SU-DHL-6 (cell line): ENCODE measurements around the gene UBE3B.

ENCODE experiments used
- H2AFZ ChIP-seq: fragments of 200-600 bp; sonication (generic); 2 replicates; pipeline ENCODE4 v1.6.1; 2014; ENCODE audit warnings: low read depth, mild to moderate bottlenecking, moderate library complexity, mixed read lengths, antibody characterized with exemption, low read length; ENCODE audit not compliant: severe bottlenecking
- H3F3A ChIP-seq: fragments of 200-600 bp; shearing (Covaris generic); 2 replicates; pipeline ENCODE4 v1.6.0; 2016; ENCODE audit warnings: antibody characterized with exemption, mild to moderate bottlenecking; ENCODE audit not compliant: insufficient read depth
- H3K27ac ChIP-seq: fragments of 200-600 bp; sonication (generic); 2 replicates; pipeline ENCODE4 v1.5.1; 2016; ENCODE audit warnings: low read depth, mild to moderate bottlenecking, low read length, moderate library complexity, mixed read lengths
- H3K27me3 ChIP-seq: fragments of 200-600 bp; sonication (generic), shearing (Covaris generic); 2 replicates; pipeline ENCODE4 v1.6.0; 2014; ENCODE audit warnings: mild to moderate bottlenecking, low read length
- H3K36me3 ChIP-seq: fragments of 200-600 bp; sonication (generic); 2 replicates; pipeline ENCODE4 v1.6.1; 2014; ENCODE audit warnings: mild to moderate bottlenecking, low read length, mixed read lengths
- H3K4me2 ChIP-seq: fragments of 300-600, 200-600 bp; shearing (Covaris generic), sonication (generic); 2 replicates; pipeline ENCODE4 v1.6.0; 2014; ENCODE audit warnings: low read length, low read depth, mild to moderate bottlenecking; ENCODE audit not compliant: poor library complexity, severe bottlenecking
- H3K4me3 ChIP-seq: fragments of 200-600 bp; sonication (generic); 2 replicates; pipeline ENCODE4 v1.5.1; 2014; ENCODE audit warnings: antibody characterized with exemption, low read length, mild to moderate bottlenecking, mixed read lengths; ENCODE audit not compliant: insufficient read depth, poor library complexity, severe bottlenecking
- H3K79me2 ChIP-seq: fragments of 200-600 bp; sonication (generic); 2 replicates; pipeline ENCODE4 v1.6.1; 2014; ENCODE audit warnings: mild to moderate bottlenecking, low read length, moderate library complexity; ENCODE audit not compliant: insufficient read depth
- H3K9ac ChIP-seq: fragments of 200-600 bp; sonication (generic); 2 replicates; pipeline ENCODE4 v1.7.0; 2014; ENCODE audit warnings: mild to moderate bottlenecking, low read length
- H3K9me2 ChIP-seq: fragments of 200-600 bp; sonication (generic); replicated peaks from 2 replicates; pipeline ENCODE4 v1.6.1; 2014; ENCODE audit warnings: low read length; ENCODE audit not compliant: insufficient read depth
- H3K9me3 ChIP-seq: fragments of 200-600 bp; sonication (generic); 2 replicates; pipeline ENCODE4 v1.6.1; 2014; ENCODE audit warnings: low read length, mixed read lengths; ENCODE audit not compliant: insufficient read depth
- H4K20me1 ChIP-seq: fragments of 200-600 bp; sonication (generic); 2 replicates; pipeline ENCODE4 v1.6.1; 2014; ENCODE audit warnings: low read depth, mild to moderate bottlenecking, antibody characterized with exemption, low read length, moderate library complexity, mixed read lengths
- EZH2phosphoT487 ChIP-seq: fragments of 200-600 bp; sonication (generic), shearing (Covaris generic); conservative IDR thresholded peaks from 2 replicates; pipeline ENCODE4 v1.6.1; 2018; ENCODE audit warnings: mild to moderate bottlenecking, antibody characterized with exemption, low read length, moderate library complexity, mixed read lengths
- TF ChIP-seq, protein P1 (sequence below): fragments of 200-600 bp; sonication (generic); IDR thresholded peaks from one replicate; pipeline ENCODE4 v1.5.1; 2017; ENCODE audit warnings: antibody characterized with exemption, mild to moderate bottlenecking, low read length, moderate library complexity; ENCODE audit not compliant: insufficient read depth, poor library complexity, severe bottlenecking

UBE3B gene

DNA sequence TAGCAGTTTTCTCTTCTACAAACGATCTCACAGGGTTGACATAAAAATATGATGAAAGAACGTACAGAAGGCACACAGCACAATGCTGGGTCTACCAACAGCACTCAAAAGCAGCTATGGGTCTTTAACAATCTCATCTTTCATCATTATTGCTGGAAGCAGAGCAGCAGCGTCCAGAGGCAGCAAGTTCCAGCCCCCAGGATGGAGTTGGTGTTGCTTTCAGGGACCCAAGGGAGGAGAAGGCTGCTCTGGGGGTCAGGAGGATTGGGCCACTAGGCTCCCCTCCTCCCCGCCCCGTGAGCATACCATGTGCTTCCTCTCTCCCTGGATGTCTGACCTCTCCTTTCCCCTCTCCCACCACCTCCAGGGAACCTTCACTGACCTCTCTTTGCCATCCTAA lies 13.7 kb upstream of the UBE3B start:
- H3K4me2 ChIP-seq = no peak overlapping the region
- H3K36me3 ChIP-seq = no peaks in the 10 kb centered on the region
- no peaks in the 10 kb centered on the region for H4K20me1 ChIP-seq
- no peak overlapping the region for H2AFZ ChIP-seq
- no peaks in the 10 kb centered on the region for H3K27me3 ChIP-seq
- TF ChIP-seq, protein P1, sequence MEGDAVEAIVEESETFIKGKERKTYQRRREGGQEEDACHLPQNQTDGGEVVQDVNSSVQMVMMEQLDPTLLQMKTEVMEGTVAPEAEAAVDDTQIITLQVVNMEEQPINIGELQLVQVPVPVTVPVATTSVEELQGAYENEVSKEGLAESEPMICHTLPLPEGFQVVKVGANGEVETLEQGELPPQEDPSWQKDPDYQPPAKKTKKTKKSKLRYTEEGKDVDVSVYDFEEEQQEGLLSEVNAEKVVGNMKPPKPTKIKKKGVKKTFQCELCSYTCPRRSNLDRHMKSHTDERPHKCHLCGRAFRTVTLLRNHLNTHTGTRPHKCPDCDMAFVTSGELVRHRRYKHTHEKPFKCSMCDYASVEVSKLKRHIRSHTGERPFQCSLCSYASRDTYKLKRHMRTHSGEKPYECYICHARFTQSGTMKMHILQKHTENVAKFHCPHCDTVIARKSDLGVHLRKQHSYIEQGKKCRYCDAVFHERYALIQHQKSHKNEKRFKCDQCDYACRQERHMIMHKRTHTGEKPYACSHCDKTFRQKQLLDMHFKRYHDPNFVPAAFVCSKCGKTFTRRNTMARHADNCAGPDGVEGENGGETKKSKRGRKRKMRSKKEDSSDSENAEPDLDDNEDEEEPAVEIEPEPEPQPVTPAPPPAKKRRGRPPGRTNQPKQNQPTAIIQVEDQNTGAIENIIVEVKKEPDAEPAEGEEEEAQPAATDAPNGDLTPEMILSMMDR = no peak
- TF ChIP-seq EZH2phosphoT487 = no peak
- H3K9me3 ChIP-seq = no peaks in the 10 kb centered on the region
- H3K4me3 ChIP-seq = no peak overlapping the region
- H3K9ac ChIP-seq = no peak overlapping the region
- peaks cover 50% of the 10 kb centered on the region for H3K79me2 ChIP-seq
- no peaks in the 10 kb centered on the region for H3K9me2 ChIP-seq
- no peaks in the 10 kb centered on the region for H3F3A ChIP-seq
- H3K27ac ChIP-seq = no peak overlapping the region

DNA sequence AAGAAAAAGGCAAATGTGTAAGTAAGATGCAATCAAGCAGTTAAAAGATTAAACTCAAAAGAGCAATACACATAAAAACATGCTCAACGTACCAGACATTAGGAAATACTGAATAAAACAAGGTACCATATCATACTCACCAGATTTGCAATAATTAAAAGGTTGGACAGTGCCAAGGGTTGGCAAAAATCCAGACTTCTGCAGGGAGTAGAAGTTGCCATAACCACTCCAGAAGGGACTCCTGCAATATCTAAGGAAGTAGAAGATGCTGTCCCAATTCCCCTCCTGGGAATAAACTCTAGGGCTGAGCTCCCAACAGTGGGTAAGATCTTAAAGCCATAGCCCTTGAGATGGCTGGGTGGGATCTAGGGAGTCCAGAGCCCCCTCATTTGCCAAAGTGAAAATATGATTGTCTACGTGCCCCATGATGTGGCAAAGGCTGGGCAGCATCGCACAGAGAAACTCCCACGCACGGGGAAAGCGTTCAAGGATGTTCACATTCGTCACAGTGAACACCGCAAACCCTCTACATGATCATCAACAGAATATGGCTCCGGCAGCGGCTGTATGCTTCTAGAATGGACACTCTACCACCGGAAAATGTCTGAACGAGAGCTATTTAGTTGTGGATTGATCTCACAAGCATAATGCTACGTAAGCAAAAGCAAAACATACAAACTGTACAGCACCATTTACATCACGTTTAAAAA lies 12.6 kb upstream of the UBE3B start:
- Histone ChIP-seq H3K9me2 (no peaks in the 10 kb centered on the region), H3K79me2 (peaks cover 49% of the 10 kb centered on the region), H3K27ac (no peak overlapping the region), H4K20me1 (no peaks in the 10 kb centered on the region), H3K36me3 (no peaks in the 10 kb centered on the region), H2AFZ (no peak overlapping the region), H3K4me2 (no peak overlapping the region), H3K27me3 (no peaks in the 10 kb centered on the region), H3K9ac (no peak overlapping the region), H3F3A (no peaks in the 10 kb centered on the region), H3K9me3 (no peaks in the 10 kb centered on the region), H3K4me3 (no peak overlapping the region)
- TF ChIP-seq, protein P1 = no peak
- TF ChIP-seq EZH2phosphoT487 = no peak

DNA sequence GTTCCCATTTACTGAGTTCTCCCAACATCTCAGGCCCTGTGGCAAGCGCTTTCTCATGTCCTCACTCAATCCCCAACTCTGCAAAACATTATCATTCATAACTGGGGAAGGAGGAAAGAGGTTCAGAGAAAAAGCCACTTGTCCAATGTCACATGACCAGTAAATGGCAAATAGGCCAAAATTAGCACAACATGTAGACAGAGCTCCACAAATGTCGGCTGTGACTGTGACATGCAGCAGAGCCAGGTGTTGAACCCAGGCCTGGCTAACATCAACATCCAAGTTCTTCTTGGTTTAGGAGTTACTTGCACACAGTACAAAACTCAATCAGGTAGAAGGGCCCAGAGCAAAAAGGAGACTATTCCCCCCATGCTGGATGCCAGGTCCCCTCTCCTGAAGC lies 11.1 kb upstream of the UBE3B start:
- Histone ChIP-seq H3K9me3 (no peaks in the 10 kb centered on the region), H3K9ac (no peak overlapping the region), H3K9me2 (no peaks in the 10 kb centered on the region), H3K36me3 (no peaks in the 10 kb centered on the region), H3K27ac (no peak overlapping the region), H3K79me2 (peaks cover 56% of the 10 kb centered on the region), H4K20me1 (no peaks in the 10 kb centered on the region), H3K4me2 (no peak overlapping the region), H3F3A (no peaks in the 10 kb centered on the region), H3K27me3 (no peaks in the 10 kb centered on the region), H2AFZ (no peak overlapping the region), H3K4me3 (no peak overlapping the region)
- TF ChIP-seq, protein P1 = no peak
- no peak for TF ChIP-seq EZH2phosphoT487
